OCI-LY3 (cell line): Measurements from ENCODE around the gene SCLY.

ENCODE experiments used
- H2AFZ ChIP-seq: fragments of 200-600, 300-600 bp; shearing (Covaris generic); 2 replicates; pipeline ENCODE4 v1.6.0; 2014; ENCODE audit warnings: antibody characterized with exemption, low read depth, low read length
- H3K27ac ChIP-seq: fragments of 200-600, 300-600 bp; sonication (generic); 2 replicates; pipeline ENCODE4 v1.5.1; 2014; ENCODE audit warnings: mild to moderate bottlenecking, low read length, moderate library complexity, mixed read lengths
- H3K27me3 ChIP-seq: fragments of 200-600, 300-600 bp; sonication (generic); 2 replicates; pipeline ENCODE4 v1.6.1; 2014; ENCODE audit warnings: low read depth, low read length, mixed read lengths
- H3K36me3 ChIP-seq: fragments of 200-600, 300-600 bp; sonication (generic); replicated peaks from 2 replicates; pipeline ENCODE3; 2014; ENCODE audit warnings: low read depth, low read length, mixed read lengths
- H3K4me1 ChIP-seq: fragments of 300-600, 200-600 bp; sonication (generic); 2 replicates; pipeline ENCODE4 v1.6.1; 2014; ENCODE audit warnings: low read length, mixed read lengths
- H3K4me2 ChIP-seq: fragments of 200-600, 300-600 bp; sonication (generic); 2 replicates; pipeline ENCODE4 v1.6.1; 2014; ENCODE audit warnings: low read length, mixed read lengths
- H3K4me3 ChIP-seq: fragments of 300-600, 200-600 bp; sonication (generic); 2 replicates; pipeline ENCODE4 v1.5.1; 2014; ENCODE audit warnings: antibody characterized with exemption, mild to moderate bottlenecking, low read length, moderate library complexity
- H3K79me2 ChIP-seq: fragments of 300-600, 200-600 bp; shearing (Covaris generic); 2 replicates; pipeline ENCODE4 v1.6.1; 2014; ENCODE audit warnings: mild to moderate bottlenecking, low read length, mixed read lengths
- H3K9ac ChIP-seq: fragments of 300-600, 200-600 bp; shearing (Covaris generic); 2 replicates; pipeline ENCODE4 v1.6.0; 2014; ENCODE audit warnings: mild to moderate bottlenecking, low read length, moderate library complexity
- H3K9me3 ChIP-seq: fragments of 200-600, 300-600 bp; shearing (Covaris generic); 2 replicates; pipeline ENCODE4 v1.6.1; 2014; ENCODE audit warnings: low read length, mixed read lengths; ENCODE audit not compliant: insufficient read depth
- H4K20me1 ChIP-seq: fragments of 200-600, 300-600 bp; sonication (generic); 2 replicates; pipeline ENCODE4 v1.6.1; 2016; ENCODE audit warnings: low read length, mixed read lengths; ENCODE audit not compliant: insufficient read depth
- EZH2phosphoT487 ChIP-seq: fragments of 200-600 bp; shearing (Covaris generic); IDR thresholded peaks from 2 replicates; pipeline ENCODE4 v1.6.1; 2018; ENCODE audit warnings: antibody characterized with exemption, mixed run types, low read depth
- TF ChIP-seq, protein P1 (sequence below): fragments of 200-600, 300-600 bp; sonication (generic); IDR thresholded peaks from 2 replicates; pipeline ENCODE4 v1.5.1; 2014; ENCODE audit warnings: antibody characterized with exemption, low read length, low read depth

Gene SCLY

GRCh38 chr2:238059505-238059904 is 1.3 kb upstream of the SCLY start:
- Histone ChIP-seq H4K20me1 (no peaks in the 10 kb centered on the region), H3K27me3 (no peaks in the 10 kb centered on the region), H3K27ac (no peak overlapping the region), H3K36me3 (no peaks in the 10 kb centered on the region), H3K9me3 (no peaks in the 10 kb centered on the region), H3K4me1 (peaks cover 30% of the 10 kb centered on the region), H3K79me2 (peaks cover 34% of the 10 kb centered on the region), H3K4me2 (peak overlapping the region; percentile 87), H3K9ac (peak overlapping the region; percentile 86), H2AFZ (no peak overlapping the region), H3K4me3 (peak overlapping the region; percentile 81)
- TF ChIP-seq, protein P1, sequence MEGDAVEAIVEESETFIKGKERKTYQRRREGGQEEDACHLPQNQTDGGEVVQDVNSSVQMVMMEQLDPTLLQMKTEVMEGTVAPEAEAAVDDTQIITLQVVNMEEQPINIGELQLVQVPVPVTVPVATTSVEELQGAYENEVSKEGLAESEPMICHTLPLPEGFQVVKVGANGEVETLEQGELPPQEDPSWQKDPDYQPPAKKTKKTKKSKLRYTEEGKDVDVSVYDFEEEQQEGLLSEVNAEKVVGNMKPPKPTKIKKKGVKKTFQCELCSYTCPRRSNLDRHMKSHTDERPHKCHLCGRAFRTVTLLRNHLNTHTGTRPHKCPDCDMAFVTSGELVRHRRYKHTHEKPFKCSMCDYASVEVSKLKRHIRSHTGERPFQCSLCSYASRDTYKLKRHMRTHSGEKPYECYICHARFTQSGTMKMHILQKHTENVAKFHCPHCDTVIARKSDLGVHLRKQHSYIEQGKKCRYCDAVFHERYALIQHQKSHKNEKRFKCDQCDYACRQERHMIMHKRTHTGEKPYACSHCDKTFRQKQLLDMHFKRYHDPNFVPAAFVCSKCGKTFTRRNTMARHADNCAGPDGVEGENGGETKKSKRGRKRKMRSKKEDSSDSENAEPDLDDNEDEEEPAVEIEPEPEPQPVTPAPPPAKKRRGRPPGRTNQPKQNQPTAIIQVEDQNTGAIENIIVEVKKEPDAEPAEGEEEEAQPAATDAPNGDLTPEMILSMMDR = no peak
- no peak for TF ChIP-seq EZH2phosphoT487

DNA sequence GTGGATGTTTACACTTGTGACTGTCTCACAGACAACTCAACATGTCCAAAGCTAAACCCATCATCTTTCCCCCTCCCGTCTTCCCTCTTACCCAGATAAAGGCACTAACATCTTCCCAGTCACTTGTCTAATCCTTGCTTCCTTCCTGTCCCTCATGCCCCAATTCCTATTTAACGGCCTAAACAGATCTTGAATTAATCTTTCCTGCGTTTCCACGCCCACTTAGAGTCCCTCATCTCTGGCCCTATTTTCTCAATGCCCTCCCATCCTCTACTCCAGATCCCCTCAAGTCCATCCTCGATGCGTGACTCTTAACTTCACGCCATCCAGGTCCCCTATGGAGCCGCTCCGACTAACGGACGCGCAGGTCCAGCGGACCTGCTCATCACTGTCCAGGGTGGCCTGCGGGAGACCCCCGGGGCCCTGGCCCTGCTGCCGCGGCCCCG is 682 bp upstream of the SCLY start:
- peaks cover 34% of the 10 kb centered on the region for H3K79me2 ChIP-seq
- H2AFZ ChIP-seq = no peak overlapping the region
- peak overlapping the region; percentile 86 for H3K9ac ChIP-seq
- H3K36me3 ChIP-seq = peaks cover 4% of the 10 kb centered on the region
- peaks cover 32% of the 10 kb centered on the region for H3K4me1 ChIP-seq
- H3K9me3 ChIP-seq = no peaks in the 10 kb centered on the region
- H4K20me1 ChIP-seq = no peaks in the 10 kb centered on the region
- H3K27ac ChIP-seq = peak overlapping the region; percentile 21
- peak overlapping the region; percentile 87 for H3K4me2 ChIP-seq
- H3K4me3 ChIP-seq = peak overlapping the region; percentile 81
- no peaks in the 10 kb centered on the region for H3K27me3 ChIP-seq
- no peak for TF ChIP-seq EZH2phosphoT487

GRCh38 chr2:238061315-238062202 is 758 bp downstream of the SCLY start:
- Histone ChIP-seq H3K27ac (peak overlapping the region; percentile 14; the same call in 1 of the 2 replicates), H3K36me3 (peaks cover 13% of the 10 kb centered on the region), H3K27me3 (no peaks in the 10 kb centered on the region), H3K4me2 (peak overlapping the region; percentile 99), H4K20me1 (no peaks in the 10 kb centered on the region), H3K9me3 (no peaks in the 10 kb centered on the region), H3K79me2 (peaks cover 34% of the 10 kb centered on the region), H2AFZ (peak overlapping the region; percentile 7; the same call in 1 of the 2 replicates), H3K4me3 (peak overlapping the region; percentile 81), H3K9ac (peak overlapping the region; percentile 79), H3K4me1 (peaks cover 32% of the 10 kb centered on the region)
- TF ChIP-seq, protein P1 = no peak
- no peak for TF ChIP-seq EZH2phosphoT487

DNA sequence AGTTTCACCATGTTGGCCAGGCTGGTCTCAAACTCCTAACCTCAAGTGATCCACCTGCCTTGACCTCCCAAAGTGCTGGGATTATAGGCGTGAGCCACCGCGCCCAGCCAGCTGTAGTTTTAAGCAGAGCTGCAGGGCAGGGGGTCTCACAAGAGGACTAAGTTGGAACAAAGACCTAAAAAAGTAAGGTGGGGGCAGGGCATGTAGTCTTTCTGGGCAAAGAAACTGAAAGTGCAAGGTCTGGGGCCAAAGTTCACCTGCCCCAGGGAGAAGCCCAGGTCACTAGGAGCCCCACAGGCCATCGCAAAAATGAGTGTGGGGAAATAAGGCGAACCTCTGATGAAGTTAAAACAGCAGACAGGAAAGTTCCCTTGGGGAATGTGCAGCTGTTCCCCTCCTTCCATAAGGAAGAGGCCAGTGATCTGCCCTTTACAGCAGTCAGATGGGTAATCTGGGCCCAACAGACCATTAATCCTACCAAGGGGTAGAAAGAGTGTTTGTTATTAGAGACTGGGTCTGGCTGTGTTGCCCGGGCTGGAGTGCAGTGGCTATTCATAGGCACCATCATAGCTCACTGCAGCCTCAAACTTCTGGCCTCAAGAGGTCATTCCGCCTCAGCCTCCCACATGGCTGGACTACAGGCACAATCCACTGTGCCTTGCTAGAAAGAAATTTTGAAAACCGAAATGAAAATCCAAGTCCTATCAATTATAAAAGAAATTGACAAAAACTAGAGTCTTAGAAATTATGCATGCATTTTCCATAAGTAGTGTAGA is 2.8 kb downstream of the SCLY start:
- H3K9me3 ChIP-seq = no peaks in the 10 kb centered on the region
- no peak overlapping the region for H3K27ac ChIP-seq
- no peak overlapping the region for H2AFZ ChIP-seq
- H3K4me2 ChIP-seq = peak overlapping the region; percentile 28; the same call in 1 of the 2 replicates
- H3K4me1 ChIP-seq = peaks cover 32% of the 10 kb centered on the region
- no peaks in the 10 kb centered on the region for H4K20me1 ChIP-seq
- TF ChIP-seq EZH2phosphoT487 = no peak
- H3K79me2 ChIP-seq = peaks cover 34% of the 10 kb centered on the region
- no peak overlapping the region for H3K4me3 ChIP-seq
- H3K27me3 ChIP-seq = no peaks in the 10 kb centered on the region
- peaks cover 24% of the 10 kb centered on the region for H3K36me3 ChIP-seq
- no peak overlapping the region for H3K9ac ChIP-seq
